ENCODE measurements around the gene UACA. TPM values are rescaled to one million over a fixed set of nuclear protein-coding genes. Genes with fewer than 3 reads are reported as not detected.

The UACA gene
- total RNA-seq, 1 experiment from 2014 or later, result 44.8 TPM

GRCh38 chr15:70763950-70764730 lies 782 bp upstream of the UACA start:
- TF ChIP-seq SMAD3 (CRISPR knock-in tag; IDR thresholded peaks at IDR 0.05; ENCODE audit: borderline replicate concordance), result no peak
- no peak for TF ChIP-seq NR2C2 (CRISPR knock-in tag; IDR thresholded peaks at IDR 0.05)
- no peak for TF ChIP-seq ZNF232 (CRISPR knock-in tag; IDR thresholded peaks at IDR 0.05)
- TF ChIP-seq FOXP4 (CRISPR knock-in tag; IDR thresholded peaks at IDR 0.05), result no peak
- TF ChIP-seq RORB (CRISPR knock-in tag; IDR thresholded peaks at IDR 0.05), result no peak
- no peak for TF ChIP-seq ATF6 (CRISPR knock-in tag; IDR thresholded peaks at IDR 0.05)
- TF ChIP-seq PRRX2 (CRISPR knock-in tag; IDR thresholded peaks at IDR 0.05), result no peak
- TF ChIP-seq NFYB (CRISPR knock-in tag; conservative IDR thresholded peaks at IDR 0.05; ENCODE audit: low read depth), result no peak
- no peak for TF ChIP-seq ETV6 (CRISPR knock-in tag; IDR thresholded peaks at IDR 0.05)
- no peak for TF ChIP-seq TEAD1 (CRISPR knock-in tag; IDR thresholded peaks at IDR 0.05)
- no peak for TF ChIP-seq AFF4 (CRISPR knock-in tag; IDR thresholded peaks at IDR 0.05; ENCODE audit: borderline replicate concordance)
- H3K27ac Mint-ChIP-seq, result peak overlapping the region; percentile 91
- ChIA-PET CTCF (interaction anchor here (0.7 to 1.0 kb wide), 5 partner anchors 23 to 195 kb away, joined by 3 to 9 read pairs (median 4); no protein-coding TSS in a partner anchor), POLR2A (no interaction called here)
- no peaks in the 10 kb centered on the region for H3K9me3 Mint-ChIP-seq
- no peak for DNase-seq (ENCODE audit: low spot score)
- peaks cover 33% of the 10 kb centered on the region for H3K4me1 Mint-ChIP-seq
- peaks cover 3% of the 10 kb centered on the region; the same call in 1 of the 2 replicates for H3K27me3 Mint-ChIP-seq (ENCODE audit: low read depth)
- no peak for ATAC-seq
- H3K36me3 Mint-ChIP-seq, result no peaks in the 10 kb centered on the region
- H3K4me3 Mint-ChIP-seq, result peak overlapping the region; percentile 84

GRCh38 chr15:70762469-70763119 lies 764 bp downstream of the UACA start:
- ATAC-seq (peak; percentile 24), DNase-seq (ENCODE audit: low spot score) (peak; percentile 45)
- Mint-ChIP-seq H3K27me3 (ENCODE audit: low read depth) (peaks cover 3% of the 10 kb centered on the region; the same call in 1 of the 2 replicates), H3K27ac (peak overlapping the region; percentile 20; the same call in 1 of the 2 replicates), H3K9me3 (no peaks in the 10 kb centered on the region), H3K36me3 (no peaks in the 10 kb centered on the region), H3K4me1 (peaks cover 48% of the 10 kb centered on the region), H3K4me3 (peak overlapping the region; percentile 84)
- CTCF ChIA-PET, result no interaction called here
- POLR2A ChIA-PET, result no interaction called here
- TF ChIP-seq GRHL2 (CRISPR knock-in tag; IDR thresholded peaks at IDR 0.05; ENCODE audit: insufficient replicate concordance, severe bottlenecking) (no peak), ATF6 (CRISPR knock-in tag; IDR thresholded peaks at IDR 0.05) (no peak), ATF3 (CRISPR knock-in tag; conservative IDR thresholded peaks at IDR 0.05) (no peak), ZNF396 (CRISPR knock-in tag; IDR thresholded peaks at IDR 0.05; ENCODE audit: borderline replicate concordance) (no peak), FOXP4 (CRISPR knock-in tag; IDR thresholded peaks at IDR 0.05) (peak; percentile 53; the same call in 1 of the 2 replicates), ELF4 (CRISPR knock-in tag; IDR thresholded peaks at IDR 0.05; ENCODE audit: low read depth) (no peak), ZBTB21 (CRISPR knock-in tag; IDR thresholded peaks at IDR 0.05; ENCODE audit: borderline replicate concordance) (no peak), MAX (CRISPR knock-in tag; IDR thresholded peaks at IDR 0.05) (no peak)
